Measurements from ENCODE around the gene TNFRSF12A. TPM values are rescaled to one million over a fixed set of nuclear protein-coding genes. Genes with fewer than 3 reads are reported as not detected.
A peak's percentile ranks its signal among the peaks of the same experiment; 100 is the strongest.

TNFRSF12A gene
- total and polyA plus RNA-seq, 9 of the 15 experiments (the other 6 are each of a cell fraction or from before 2014, with no cell fraction given) = 0.41 to 61.8 (median 26.5) TPM

GRCh38 chr16:3003582-3004270 lies 16.4 kb upstream of the TNFRSF12A start (continued):
- TF ChIP-seq MYC (IDR thresholded peaks at IDR 0.05; ENCODE audit: low read depth, low read length) (peak; percentile 57), MYC (CRISPR knock-in tag; IDR thresholded peaks at IDR 0.05; ENCODE audit: borderline replicate concordance, low read depth) (no peak), CEBPG (CRISPR knock-in tag; IDR thresholded peaks at IDR 0.05) (no peak), CEBPG (tag; conservative IDR thresholded peaks at IDR 0.05 in 1 of 2, IDR thresholded peaks at IDR 0.05 in 1 of 2) (no peak), MAFK (IDR thresholded peaks at IDR 0.05; ENCODE audit: low read length) (no peak), RNF2 (IDR thresholded peaks at IDR 0.05) (no peak), ZNF347 (CRISPR knock-in tag; IDR thresholded peaks at IDR 0.05; ENCODE audit: low read depth) (no peak), L3MBTL2 (IDR thresholded peaks at IDR 0.05) (peak; percentile 69), SIN3B (IDR thresholded peaks at IDR 0.05; ENCODE audit: low read depth) (no peak), KLF10 (CRISPR knock-in tag; IDR thresholded peaks at IDR 0.05) (no peak), OTX1 (CRISPR knock-in tag; IDR thresholded peaks at IDR 0.05) (no peak), ZNF584 (CRISPR knock-in tag; IDR thresholded peaks at IDR 0.05; ENCODE audit: low read depth) (no peak), ARID2 (IDR thresholded peaks at IDR 0.05) (peak; percentile 83), TCFL5 (CRISPR knock-in tag; conservative IDR thresholded peaks at IDR 0.05) (no peak), KDM5B (IDR thresholded peaks at IDR 0.05; ENCODE audit: insufficient replicate concordance, low read depth, low read length) (no peak), TEAD2 (tag; IDR thresholded peaks at IDR 0.05) (no peak), NR2C2 (CRISPR knock-in tag; IDR thresholded peaks at IDR 0.05) (no peak), NR2C2 (tag; IDR thresholded peaks at IDR 0.05) (no peak), PHB (CRISPR knock-in tag; IDR thresholded peaks at IDR 0.05) (no peak), ZNF586 (CRISPR knock-in tag; conservative IDR thresholded peaks at IDR 0.05) (no peak), MEIS2 (IDR thresholded peaks at IDR 0.05; ENCODE audit: partially characterized antibody) (peak; percentile 99), DACH1 (IDR thresholded peaks at IDR 0.05; ENCODE audit: partially characterized antibody) (peak; percentile 48), CAMTA2 (CRISPR knock-in tag; conservative IDR thresholded peaks at IDR 0.05) (no peak), MAZ (CRISPR knock-in tag; conservative IDR thresholded peaks at IDR 0.05 in 1 of 2, IDR thresholded peaks at IDR 0.05 in 1 of 2) (peak; percentile 68 to 91; a peak in 3 of 4 replicates), FOSL1 (tag; conservative IDR thresholded peaks at IDR 0.05) (no peak), RBM22 (IDR thresholded peaks at IDR 0.05; ENCODE audit: low read depth, low read length, poor library complexity, severe bottlenecking) (no peak), ZNF76 (CRISPR knock-in tag; IDR thresholded peaks at IDR 0.05; ENCODE audit: borderline replicate concordance) (no peak), FOXA3 (CRISPR knock-in tag; conservative IDR thresholded peaks at IDR 0.05 in 1 of 2, IDR thresholded peaks at IDR 0.05 in 1 of 2) (no peak)
- TF ChIP-seq, protein P1, sequence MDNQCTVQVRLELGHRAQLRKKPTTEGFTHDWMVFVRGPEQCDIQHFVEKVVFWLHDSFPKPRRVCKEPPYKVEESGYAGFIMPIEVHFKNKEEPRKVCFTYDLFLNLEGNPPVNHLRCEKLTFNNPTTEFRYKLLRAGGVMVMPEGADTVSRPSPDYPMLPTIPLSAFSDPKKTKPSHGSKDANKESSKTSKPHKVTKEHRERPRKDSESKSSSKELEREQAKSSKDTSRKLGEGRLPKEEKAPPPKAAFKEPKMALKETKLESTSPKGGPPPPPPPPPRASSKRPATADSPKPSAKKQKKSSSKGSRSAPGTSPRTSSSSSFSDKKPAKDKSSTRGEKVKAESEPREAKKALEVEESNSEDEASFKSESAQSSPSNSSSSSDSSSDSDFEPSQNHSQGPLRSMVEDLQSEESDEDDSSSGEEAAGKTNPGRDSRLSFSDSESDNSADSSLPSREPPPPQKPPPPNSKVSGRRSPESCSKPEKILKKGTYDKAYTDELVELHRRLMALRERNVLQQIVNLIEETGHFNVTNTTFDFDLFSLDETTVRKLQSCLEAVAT (IDR thresholded peaks at IDR 0.05) = peak in 1 of 2 experiments; percentile 68; a peak in 1 of 4 replicates

Data from K562 (cell line).